HG03520 (cell line): Measurements from ENCODE around the gene COL5A2.

Source experiments
- ATAC-seq: cut with Tn5 transposase; IDR thresholded peaks from one replicate; pipeline ENCODE4 v1.9.1; 2021; ENCODE audit warnings: mild to moderate bottlenecking, moderate library complexity; ENCODE audit not compliant: unreplicated experiment

Gene COL5A2

DNA sequence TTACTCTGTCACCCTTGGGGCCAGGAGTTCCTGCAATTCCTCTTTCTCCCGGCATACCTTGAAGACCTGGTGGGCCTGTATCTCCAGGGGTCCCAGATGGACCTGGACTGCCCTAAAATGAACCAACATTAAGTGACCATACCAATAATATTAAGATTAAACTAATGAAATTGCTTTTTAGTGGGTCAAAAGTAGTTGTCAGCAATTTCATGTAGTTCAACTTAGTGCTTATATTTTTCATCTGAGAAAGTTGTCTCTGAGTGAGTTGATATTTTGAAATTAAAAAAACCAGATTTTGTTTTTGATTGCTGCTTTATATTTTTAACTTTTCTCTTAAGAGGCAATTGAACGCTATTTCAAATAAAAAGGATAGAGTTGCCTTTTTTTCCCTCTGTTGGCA, 122.2 kb downstream of the COL5A2 start:
- ATAC-seq = no peak

DNA sequence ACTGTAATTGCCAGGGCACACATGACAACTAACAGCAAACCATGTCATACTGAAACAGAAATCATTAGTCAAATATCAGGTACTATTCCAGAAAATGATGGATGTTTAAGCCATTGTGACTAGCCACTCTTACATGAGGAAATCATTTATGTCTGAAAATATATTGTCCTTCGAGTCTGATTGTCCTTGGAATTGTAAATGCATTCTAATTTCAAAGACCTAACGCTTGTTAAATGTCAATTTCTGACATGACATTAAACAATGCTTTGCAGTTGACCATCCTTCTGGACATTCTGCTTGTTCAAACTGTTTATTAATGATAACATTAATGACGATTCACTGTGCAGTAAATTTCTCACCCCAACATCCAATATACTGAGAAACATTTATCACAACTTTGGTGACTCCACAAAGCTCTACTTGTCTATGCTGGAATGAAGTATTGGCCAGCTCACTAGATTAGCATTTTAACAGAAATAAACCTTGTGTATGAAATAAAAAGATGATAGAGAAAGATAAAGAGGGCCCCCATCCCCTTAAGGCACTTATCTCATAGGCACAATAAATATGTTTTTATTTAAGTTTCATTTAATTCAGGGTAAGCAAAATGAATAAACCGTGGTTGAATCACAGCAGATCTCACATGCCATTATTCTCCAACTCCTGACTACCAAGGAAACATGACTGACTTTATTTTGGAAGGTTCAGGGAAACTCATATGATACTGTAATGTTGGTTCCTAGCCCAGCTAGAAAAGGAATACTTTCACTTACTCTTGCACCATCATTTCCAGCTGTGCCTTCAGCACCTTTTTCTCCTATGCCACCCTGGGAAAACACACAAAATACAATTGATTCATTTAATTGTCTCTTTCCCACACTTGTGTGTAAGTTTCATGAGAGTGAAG, 123.1 kb downstream of the COL5A2 start:
- ATAC-seq = no peak

DNA sequence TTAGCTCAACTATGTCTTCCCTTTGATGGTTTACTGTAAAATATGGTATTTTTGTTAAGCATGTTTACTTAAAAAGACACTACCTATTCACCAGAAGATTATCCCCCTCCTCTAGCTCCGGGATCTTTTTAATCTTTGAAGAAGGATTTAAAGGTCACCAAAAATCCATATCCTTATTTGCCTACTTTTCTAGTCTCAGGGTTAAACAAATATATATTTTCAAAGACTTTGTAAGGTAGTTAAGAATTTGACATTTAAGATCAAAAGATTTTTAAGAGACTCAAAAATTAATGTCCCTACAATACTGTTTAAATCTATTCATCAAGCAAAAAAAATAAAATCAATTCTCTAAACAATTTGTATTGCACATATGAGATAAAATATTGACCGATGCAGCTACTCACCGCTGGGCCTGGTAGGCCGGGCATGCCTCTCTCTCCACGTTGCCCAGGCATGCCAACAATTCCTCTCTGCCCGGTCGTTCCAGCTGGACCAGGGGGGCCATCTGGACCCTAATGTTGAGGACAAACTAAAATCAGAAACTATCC, 129.3 kb downstream of the COL5A2 start:
- no peak for ATAC-seq

DNA sequence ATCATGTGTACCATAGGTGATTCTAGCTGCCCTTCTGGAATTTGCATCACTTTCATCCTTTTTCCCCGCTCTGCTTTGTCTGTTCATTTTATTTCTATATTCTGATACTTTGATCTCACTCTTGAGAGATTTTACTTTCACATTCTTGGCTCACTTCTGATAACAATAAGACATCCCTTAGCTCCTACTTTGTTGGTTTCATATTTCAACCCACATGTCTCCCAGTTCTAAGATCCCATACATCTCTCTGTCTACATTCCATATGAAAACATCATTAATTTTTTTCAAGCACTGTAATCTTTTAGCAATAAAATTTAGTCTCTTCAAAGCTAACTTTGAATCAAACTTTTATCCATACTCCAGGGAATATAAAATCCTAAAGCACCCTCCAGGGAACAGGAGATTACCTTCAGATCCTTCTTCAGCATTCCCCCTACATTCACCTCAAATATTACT, 129.8 kb downstream of the COL5A2 start:
- no peak for ATAC-seq

DNA sequence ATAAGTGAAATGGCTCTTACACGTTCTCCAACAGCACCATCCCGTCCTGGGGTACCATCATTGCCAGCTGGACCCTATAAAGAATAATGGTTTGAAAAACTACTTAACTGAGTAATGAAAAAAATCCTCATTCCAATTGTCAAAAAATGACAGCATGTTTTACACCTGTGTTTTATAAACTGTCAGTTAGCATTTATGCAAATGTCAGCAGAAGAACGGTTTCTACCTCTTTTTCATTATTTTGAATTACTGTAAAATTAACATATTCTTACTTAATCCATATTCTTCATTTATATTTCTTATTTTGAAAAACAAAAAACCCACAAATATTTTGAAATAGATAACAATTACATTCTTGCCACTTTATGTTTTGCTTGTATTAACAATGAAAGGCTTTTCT, 131.4 kb downstream of the COL5A2 start:
- no peak for ATAC-seq

DNA sequence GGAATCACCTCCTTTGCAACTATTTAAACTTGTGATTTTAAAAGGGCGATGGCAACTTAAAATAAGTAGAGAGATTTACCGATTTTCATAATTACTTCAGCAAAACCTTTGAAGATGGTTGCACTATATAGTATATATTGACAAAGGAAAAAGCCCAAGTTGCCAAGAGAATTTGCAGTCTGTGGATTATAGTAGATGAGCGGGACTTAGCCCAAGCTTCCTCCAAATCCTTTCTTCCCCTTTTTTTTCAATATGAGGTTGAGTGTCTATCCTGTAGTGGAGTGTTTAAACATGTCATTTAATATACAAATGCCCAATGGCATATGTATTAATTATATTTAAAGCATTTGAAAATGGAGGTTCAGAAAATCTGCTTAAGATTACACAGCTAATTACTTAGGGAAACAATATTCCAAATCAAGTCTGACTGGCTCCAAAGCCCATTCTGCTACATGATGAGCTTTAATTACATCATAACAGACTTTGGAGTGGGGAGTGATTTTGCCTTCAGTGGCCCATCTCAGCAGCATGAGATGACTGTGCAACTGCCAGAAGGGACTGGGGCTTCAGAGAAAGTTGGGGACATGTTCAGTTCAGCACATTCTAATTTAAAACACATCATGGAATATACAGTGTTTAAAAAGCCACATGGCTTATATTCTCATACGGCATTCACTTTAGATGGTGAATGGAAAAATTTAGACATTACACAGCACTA, 132.2 kb downstream of the COL5A2 start:
- no peak for ATAC-seq

DNA sequence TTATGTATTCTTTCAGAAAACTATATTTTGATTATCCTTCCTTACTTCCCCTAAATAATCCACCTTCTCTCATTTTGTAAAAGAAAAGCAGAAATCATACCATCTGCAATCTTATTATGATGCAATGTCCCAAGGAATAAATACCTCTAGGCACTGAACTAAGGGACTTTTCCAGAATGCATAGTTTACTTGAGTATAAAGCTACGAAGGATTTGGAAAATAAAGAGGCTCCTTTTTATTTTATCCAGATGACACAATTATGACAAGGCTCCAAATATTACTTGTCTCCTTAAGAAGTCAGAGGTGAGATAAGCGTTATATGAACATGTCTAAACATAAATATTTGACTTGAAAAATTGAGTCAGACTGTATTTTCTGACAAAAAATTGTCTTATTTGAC, 133.2 kb downstream of the COL5A2 start:
- no peak for ATAC-seq

DNA sequence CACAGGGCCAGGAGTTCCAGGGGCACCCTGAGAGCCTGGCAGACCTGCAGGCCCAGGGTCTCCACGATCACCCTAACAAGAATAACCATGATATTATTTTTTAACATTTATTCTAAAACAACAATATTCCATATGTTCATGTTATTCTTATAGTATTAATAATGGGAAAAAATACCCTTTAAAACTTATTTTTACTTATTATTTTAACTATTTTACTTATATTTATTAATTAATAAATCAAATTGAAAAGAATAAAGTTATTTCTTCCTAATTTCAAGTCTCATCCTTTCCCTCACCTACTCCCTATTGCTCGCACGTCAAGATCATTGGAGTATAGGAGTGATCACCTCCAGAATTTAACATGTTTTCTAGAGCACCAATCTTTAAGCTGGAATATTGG, 133.7 kb downstream of the COL5A2 start:
- no peak for ATAC-seq

DNA sequence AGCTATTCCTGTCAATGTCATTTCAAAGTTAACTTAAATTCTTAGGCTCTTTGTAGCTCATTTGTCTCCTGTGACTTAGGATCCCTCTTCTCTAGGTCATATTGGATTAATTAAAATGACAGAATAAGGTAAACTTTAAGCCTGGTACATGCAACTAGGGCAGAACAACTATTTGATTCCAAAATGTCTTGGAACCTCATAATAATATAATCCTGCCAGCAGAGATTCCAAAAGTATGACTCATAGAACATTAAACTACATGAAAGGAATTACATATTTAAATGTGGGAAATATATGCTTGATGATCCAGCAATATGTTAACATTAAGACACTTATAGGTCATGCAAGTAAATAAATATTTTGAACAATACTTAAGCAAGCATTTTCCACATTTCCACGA, 142.0 kb downstream of the COL5A2 start:
- no peak for ATAC-seq

DNA sequence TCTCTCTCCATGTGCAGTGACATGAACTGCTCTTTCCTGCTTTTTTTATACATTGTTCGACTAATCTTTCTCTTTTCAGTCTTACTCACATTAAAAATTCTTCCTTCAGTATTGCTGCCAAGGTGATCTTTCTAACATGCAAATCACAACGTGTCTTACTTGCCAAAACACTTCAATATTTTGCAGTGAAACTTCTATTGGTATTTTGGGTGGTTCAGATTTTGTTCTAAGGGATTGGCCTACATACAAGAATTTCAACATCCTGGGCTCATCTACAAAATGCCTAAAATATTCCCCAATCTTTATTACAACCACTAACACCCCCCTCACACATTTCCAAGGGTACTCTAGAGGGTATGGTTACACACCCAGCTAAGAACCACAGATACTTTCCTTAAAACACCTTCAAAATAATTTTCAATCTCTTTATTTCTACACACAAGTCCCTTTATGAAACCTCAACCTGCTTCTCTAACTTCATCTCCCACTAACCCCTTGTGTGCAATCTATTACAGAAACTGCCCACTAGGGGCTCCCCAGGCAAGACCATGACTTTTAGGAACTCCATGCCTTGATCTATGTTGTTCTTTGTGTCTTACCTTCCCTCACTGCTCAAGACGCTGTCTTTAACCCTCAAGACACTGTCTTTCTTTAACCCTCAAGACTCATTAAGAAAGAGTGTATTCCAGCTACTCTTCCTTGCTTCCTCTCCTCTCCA, 154.5 kb downstream of the COL5A2 start:
- ATAC-seq = peak; percentile 64

DNA sequence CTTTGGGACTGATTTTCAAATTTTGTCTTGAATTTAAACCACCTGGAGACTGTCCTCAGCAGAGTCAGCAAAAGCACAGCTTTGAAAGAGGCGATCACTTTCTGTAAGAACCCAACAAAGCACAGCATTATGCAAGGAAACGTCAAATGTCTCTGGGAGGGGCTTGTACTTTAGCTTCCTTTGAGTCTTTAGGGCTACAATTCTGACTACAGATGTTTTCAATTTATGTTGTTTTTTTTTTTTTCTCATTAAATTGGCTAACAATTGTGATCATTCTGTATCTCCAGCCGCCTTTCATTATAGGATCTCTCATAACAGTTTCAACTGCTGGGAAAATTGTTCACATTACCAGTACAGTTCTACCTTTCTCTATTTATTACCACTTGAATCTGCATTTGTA, 157.1 kb downstream of the COL5A2 start:
- ATAC-seq = no peak

DNA sequence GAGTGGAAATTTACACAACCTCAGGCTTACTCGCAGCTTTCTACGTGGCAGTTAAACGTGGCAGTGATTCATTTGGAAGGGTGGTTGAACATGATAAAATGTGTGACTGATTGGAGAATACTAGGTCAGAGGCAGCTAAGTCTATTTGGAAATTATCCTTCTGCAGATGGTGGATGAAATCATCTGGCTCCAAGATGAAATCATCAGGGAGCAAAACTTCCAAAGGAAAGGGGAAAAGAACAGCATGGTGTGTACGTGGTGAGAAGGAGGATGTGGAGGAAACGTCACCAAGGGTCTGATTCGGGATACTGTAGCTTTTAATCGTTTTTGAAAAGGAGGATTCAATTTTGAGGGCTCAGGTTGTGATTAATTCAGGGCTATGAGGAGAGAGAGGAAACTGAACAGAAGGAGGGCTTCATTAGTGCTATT, 157.5 kb downstream of the COL5A2 start:
- no peak for ATAC-seq

DNA sequence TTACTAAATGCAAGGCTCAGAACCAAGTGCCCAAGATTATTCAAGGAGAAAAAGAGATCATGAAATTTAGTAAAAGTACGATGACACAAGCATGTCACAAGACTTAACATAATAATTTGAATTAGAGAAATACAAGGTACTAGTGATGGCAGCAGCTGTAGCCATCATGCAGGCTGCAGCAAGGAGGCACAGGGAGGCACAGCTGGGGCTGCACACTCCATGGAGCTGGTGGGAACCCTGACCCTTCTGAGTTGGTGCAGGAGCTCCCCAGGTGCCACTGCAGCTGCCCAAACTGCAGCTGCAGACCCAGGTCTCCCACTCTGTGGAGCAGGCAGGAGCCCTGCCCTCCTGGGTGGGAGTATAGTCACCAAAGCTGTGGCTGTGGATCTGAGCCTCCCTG, 159.4 kb downstream of the COL5A2 start:
- no peak for ATAC-seq

DNA sequence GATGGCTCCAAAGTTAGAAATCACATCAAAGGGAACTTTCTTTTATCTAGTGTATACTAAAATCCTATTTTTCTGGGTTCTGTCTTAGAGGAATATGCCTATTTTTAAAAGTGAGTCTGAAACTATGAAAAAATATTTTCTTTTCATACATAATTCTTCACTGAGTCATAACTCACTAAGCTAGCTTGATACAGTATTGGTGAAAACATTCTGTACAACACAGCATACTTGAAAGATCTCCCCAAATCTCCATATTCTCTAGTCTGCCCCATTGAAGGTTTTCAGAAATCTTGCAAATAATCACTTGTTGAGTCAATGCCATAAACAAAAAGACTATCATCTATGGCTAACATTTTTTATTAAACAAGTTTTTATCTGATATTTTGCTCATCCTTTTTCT, 160.9 kb downstream of the COL5A2 start:
- ATAC-seq = no peak

DNA sequence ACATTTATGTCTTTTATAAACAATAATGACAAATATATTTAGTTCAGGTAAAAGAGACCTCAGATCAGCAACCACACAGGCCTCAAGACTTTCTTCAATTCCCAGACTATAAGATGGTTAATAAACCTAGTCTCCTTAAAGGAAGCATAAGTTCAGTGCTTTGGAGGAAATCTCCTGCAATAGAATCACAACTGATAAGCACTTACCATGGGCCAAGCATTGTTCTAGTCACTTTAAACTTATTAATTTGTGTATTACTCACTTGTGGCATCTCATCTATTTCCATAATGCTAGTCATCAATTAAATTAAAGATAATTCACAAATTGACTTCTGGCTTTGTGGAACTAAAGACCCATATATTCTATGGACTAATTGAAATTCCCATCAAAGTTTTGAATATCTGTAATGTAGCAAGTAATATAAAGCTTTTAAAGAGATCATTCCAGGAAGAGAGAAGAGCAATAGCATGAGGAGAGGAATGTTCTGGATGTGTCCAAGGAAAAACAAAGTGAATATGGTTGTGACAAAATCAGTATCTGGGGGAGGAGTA, 163.2 kb downstream of the COL5A2 start:
- no peak for ATAC-seq

DNA sequence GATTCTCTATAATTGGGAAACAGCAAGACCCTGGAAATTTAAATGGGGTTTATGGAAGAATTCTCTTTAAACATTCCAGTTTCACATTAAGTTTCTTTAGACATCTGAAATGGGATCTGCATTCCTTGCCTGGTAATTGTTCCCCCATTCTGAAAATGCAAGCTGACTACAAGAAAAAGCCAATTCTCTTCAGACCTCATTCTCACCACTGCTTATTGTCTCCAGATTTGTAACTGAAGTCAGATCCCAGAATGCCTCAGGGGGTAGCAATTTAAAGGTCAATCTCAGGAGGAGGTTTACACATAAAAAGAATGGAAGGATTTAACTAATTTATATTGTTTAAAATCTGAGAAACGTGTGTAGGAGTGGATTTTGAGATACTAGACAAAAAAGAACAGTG, 164.2 kb downstream of the COL5A2 start:
- no peak for ATAC-seq

DNA sequence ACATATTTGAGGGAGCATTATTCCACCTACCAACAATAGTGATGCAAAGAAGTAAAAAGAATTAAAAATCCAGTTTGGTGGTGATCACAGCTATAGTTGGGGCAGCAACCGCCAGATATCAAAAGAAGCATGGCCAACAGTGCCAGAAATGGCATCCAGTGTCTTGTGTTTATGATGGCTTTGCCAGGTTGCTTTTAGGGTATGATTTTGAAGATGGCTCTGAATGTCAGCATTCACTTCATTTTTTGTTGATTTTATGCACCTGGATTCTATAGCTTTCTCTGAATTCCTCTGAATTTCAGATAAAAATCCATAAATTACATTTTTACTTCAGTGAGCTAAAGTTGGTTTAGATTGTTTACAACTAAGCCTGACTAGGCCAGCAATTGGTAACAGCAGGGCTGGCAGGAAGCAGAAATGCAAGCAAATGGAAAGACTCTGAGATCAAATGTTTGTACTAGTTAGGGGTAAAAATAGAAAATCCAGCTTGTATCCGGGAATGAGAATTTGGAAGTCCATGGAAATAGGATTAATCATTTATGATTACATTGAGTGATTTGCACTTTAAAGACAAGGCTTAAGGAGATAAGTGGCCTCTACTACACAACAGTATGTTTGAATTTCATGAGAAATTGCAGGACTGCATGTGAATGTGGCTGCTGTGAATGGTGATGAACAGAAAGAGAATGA, 165.0 kb downstream of the COL5A2 start:
- ATAC-seq = no peak

DNA sequence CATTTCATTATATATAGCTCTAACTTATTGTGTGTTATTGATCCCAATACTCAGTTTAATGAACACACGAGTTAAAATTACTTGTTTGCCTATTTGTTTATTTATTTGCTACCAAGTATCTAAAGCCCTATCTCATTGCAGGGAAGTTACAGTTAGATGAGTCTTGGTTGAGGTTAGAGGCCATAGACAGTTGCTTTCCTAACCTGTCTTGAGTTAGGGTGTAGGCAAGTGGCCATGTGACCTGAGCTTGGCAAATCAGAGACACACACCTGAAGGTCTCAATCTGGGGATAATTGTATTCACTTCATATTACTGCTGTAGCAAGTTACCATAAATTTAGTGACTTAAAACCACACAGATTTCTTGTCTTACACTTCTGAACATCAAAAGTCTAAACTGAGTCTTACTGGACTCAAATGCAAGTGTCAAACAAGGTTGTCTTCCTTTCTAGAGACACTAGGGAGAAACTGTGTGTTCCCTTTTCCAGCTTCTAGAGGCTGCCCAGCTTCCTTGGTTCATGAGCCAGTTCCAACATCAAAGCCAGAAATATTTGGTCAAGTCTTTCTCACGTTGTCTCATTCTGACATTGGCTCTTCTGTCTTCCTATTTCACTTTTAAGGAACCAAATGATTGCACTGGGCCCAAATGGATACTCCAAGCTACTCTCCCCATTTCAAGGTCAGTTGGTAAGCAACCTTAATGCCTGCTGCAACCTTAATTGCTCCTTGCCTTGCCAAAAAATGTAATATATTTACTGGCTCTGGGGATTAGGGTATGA, 165.7 kb downstream of the COL5A2 start:
- ATAC-seq = no peak

DNA sequence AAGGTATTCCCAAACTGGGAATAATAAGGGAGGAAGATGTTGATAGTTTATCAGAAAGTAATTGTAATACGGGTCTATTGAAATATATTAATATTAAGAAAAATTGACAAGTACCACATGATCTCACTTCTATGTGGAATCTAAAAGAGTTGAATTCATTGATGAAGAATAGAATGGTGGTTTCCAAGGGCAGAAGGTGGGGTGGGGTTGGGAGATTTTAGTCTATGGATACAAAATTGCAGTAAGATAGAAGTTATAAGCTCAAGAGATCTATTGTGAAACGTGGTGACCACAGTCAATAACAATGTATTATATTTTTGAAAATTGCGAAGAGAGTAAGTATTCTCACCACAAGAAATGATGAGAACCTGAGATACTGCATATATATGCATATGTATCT, 166.5 kb downstream of the COL5A2 start:
- no peak for ATAC-seq

DNA sequence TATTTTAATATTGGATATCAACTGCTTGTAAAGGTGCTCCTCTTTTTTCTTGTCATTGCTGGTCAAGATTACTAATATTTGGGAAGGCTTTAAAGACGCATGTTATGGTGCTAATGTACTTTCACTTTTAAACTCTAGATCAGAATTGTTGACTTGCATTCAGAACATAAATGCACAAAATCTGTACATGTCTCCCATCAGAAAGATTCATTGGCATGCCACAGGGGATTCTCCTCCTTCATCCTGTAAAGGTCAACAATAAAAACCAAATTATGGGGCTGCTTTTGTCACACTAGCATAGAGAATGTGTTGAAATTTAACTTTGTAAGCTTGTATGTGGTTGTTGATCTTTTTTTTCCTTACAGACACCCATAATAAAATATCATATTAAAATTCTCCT, 167.2 kb downstream of the COL5A2 start:
- ATAC-seq = no peak
